Heart left ventricle (tissue), 13 donors: ENCODE results near the gene RAB24.

Experiments
- POLR2A ChIP-seq, 2 donors: fragments of 450-650 bp; IDR thresholded peaks; one replicate each; pipeline ENCODE4 v1.6.1; 2017; ENCODE audit warnings: antibody characterized with exemption in 2 of 2, mild to moderate bottlenecking in 2 of 2, moderate library complexity in 2 of 2
- TF ChIP-seq, protein P1 (sequence below), 12 donors: fragments of 200-600 bp; sonication (generic) in 4 of 12; IDR thresholded peaks; one replicate each; pipeline versions ENCODE4 v1.5.0 to v1.8.0; 2018 to 2022; ENCODE audit warnings: antibody characterized with exemption in 12 of 12, mild to moderate bottlenecking in 5 of 12
- donor health status: ischemic (EF 13 %, LVEDD 7.1; RV severe dilation, severe dysfunction).
- donor health status: DM: no; HTN: yes; CAD: no.
- donor health status: DM: no; HTN: no; CAD: no.
- donor health status: ischemic (EF 25% LVEDD 6.9; RV normal size, moderate dysfunction).
- donor health status: ischemic (EF 25% LVEDD 5.7; RV mildly dilated, moderate dysfunction).
- donor health status: ischemic (EF 35%, LVEDD 5.7; RV mildly dilated, moderate dysfunction).
- donor health status: nonischemic (EF 11% LVEDD 7.7; RV severe dilation, severe dysfunction).
- donor health status: DM: yes; HTN: yes; CAD: no.
- donor health status: PGD.
- donor health status: ischemic (EF 29% LVEDD 5.4; RV normal size, mild dysfunction).
- donor health status: nonischemic (EF 23%, LVEDD 6.1; RV moderate dilation, normal function).

DNA sequence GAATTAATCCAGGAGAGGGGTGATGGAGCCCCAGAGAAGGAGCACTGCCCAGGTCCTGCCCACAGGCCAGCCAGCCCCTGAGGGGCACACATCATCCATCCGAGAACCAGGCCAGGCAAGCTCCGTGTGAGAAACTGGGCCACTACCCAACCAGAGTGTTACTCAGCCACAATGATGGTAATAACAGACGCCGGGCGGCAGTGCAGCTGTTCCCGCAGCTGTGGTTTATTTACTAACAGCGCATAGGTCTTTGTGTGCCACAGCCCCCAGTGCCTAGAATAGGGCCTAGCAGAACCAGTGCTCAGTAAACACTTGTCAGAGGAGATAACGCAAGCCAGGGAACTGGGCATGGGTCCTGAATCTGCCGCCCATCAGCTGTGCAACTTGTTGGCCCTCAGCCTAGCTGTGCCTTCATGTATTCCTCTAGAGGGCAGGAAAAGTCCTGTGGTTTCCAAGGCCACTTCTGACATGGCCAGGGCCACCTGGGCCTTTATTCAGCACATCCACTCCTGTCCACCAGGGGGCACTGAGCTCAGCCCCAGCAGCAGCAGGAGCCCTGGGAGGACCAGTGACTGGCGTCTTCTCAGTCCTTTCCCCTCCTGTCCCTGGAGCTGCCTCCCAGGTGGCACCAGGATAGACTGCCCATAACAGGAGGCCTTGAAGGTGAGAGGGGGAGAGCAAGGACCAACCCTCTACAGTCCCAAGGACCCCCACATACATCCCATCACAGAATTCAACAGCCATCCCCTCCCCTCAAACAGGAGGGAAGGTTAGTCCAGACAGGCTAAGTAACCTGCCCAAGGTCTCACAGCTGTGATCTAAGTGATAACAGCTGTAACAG, 6.1 kb upstream of the RAB24 start:
- no peak for TF ChIP-seq POLR2A (IDR thresholded peaks at IDR 0.05)
- TF ChIP-seq, protein P1, sequence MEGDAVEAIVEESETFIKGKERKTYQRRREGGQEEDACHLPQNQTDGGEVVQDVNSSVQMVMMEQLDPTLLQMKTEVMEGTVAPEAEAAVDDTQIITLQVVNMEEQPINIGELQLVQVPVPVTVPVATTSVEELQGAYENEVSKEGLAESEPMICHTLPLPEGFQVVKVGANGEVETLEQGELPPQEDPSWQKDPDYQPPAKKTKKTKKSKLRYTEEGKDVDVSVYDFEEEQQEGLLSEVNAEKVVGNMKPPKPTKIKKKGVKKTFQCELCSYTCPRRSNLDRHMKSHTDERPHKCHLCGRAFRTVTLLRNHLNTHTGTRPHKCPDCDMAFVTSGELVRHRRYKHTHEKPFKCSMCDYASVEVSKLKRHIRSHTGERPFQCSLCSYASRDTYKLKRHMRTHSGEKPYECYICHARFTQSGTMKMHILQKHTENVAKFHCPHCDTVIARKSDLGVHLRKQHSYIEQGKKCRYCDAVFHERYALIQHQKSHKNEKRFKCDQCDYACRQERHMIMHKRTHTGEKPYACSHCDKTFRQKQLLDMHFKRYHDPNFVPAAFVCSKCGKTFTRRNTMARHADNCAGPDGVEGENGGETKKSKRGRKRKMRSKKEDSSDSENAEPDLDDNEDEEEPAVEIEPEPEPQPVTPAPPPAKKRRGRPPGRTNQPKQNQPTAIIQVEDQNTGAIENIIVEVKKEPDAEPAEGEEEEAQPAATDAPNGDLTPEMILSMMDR (IDR thresholded peaks at IDR 0.05): peak; percentile 59 to 88 (median 76)
